ENCODE results near the gene FHDC1.

DNA sequence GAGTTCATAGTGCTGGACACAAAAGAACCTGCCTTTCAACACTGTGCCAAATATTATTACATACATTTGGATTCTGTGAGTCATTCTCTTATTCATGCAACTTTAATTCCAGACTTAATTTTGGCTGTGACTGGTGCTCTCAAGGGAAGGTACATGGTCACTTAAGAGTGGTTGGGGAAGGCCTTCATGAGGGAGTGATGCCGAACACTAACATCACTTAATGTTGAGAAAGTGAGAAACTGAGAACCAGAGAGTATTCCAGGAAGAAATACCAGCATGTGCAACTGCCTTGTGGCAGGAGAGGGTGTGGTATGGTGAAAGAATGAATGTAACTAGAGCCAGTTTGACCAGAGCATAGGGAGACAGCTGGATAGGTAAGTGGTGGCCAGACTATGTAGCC, 41.5 kb upstream of the FHDC1 start:
- TF ChIP-seq, protein P1, sequence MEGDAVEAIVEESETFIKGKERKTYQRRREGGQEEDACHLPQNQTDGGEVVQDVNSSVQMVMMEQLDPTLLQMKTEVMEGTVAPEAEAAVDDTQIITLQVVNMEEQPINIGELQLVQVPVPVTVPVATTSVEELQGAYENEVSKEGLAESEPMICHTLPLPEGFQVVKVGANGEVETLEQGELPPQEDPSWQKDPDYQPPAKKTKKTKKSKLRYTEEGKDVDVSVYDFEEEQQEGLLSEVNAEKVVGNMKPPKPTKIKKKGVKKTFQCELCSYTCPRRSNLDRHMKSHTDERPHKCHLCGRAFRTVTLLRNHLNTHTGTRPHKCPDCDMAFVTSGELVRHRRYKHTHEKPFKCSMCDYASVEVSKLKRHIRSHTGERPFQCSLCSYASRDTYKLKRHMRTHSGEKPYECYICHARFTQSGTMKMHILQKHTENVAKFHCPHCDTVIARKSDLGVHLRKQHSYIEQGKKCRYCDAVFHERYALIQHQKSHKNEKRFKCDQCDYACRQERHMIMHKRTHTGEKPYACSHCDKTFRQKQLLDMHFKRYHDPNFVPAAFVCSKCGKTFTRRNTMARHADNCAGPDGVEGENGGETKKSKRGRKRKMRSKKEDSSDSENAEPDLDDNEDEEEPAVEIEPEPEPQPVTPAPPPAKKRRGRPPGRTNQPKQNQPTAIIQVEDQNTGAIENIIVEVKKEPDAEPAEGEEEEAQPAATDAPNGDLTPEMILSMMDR (IDR thresholded peaks at IDR 0.05; ENCODE audit: insufficient read depth, low read length, poor library complexity, severe bottlenecking), result no peak
- no peak for TF ChIP-seq EZH2phosphoT487 (conservative IDR thresholded peaks at IDR 0.05; ENCODE audit: low read length)
